SK-N-MC (cell line): ENCODE data around the gene RNPC3.
A peak's percentile ranks its signal among the peaks of the same experiment; 100 is the strongest.

Experiments
- DNase-seq: peaks from one replicate; pipeline ENCODE4 v3.0.0-alpha.2; 2011; ENCODE audit warnings: low read depth, low spot score
- H3K27ac ChIP-seq: fragments of 200-600 bp; sonication (generic); 2 replicates; pipeline ENCODE4 v1.5.1; 2016; ENCODE audit warnings: mixed run types
- H3K36me3 ChIP-seq: fragments of 200-600 bp; sonication (generic); 2 replicates; pipeline ENCODE4 v1.6.1; 2017; ENCODE audit warnings: antibody characterized with exemption, low read length, mixed read lengths; ENCODE audit not compliant: insufficient read depth
- H3K4me3 ChIP-seq: fragments of 200-600 bp; sonication (generic); 2 replicates; pipeline ENCODE4 v1.5.1; 2016
- H3K9ac ChIP-seq: fragments of 200-600 bp; sonication (generic); 2 replicates; pipeline ENCODE4 v1.8.0; 2017; ENCODE audit warnings: mixed run types, mixed read lengths; ENCODE audit not compliant: insufficient read length
- H3K9me3 ChIP-seq: fragments of 200-600 bp; sonication (generic); 2 replicates; pipeline ENCODE4 v1.6.1; 2017; ENCODE audit warnings: low read depth, mild to moderate bottlenecking, antibody characterized with exemption, low read length, moderate library complexity, mixed read lengths
- EZH2 ChIP-seq: fragments of 200-600 bp; sonication (generic); IDR thresholded peaks from one replicate; pipeline ENCODE4 v1.6.1; 2017; ENCODE audit warnings: antibody characterized with exemption
- FOXP2 ChIP-seq: optimal IDR thresholded peaks from 2 replicates; pipeline ENCODE3; 2011; ENCODE audit warnings: mild to moderate bottlenecking, moderate library complexity; ENCODE audit not compliant: insufficient read depth; ENCODE audit errors: extremely low read length, control extremely low read depth
- POLR2AphosphoS5 ChIP-seq: IDR thresholded peaks from 2 replicates; pipeline ENCODE4 v1.6.1; 2012; ENCODE audit warnings: mild to moderate bottlenecking, low read depth, low read length, borderline replicate concordance

The RNPC3 gene

DNA sequence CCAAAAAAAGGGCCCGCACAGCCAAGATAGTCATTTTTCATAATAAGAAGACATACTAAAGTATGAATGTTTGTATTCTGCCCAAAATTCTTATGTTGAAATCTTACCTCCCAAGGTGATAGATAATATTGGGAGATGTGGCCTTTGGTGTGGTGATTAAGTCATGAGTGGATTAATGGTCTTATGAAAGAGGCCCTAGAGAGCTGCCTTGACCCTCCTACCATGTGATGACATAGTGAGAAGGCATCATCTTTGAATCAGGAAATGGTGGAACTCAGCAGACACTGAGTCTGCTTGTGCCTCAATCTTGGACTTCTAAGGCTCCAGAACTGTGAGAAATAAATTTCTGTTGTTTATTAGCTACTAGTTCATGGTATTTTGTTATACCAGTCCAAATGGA, 11.8 kb upstream of the RNPC3 start:
- Histone ChIP-seq H3K9me3 (no peaks in the 10 kb centered on the region), H3K27ac (no peak overlapping the region), H3K9ac (no peak overlapping the region), H3K36me3 (no peaks in the 10 kb centered on the region), H3K4me3 (no peak overlapping the region)
- TF ChIP-seq FOXP2 (no peak), EZH2 (no peak), POLR2AphosphoS5 (no peak)
- no peak for DNase-seq

DNA sequence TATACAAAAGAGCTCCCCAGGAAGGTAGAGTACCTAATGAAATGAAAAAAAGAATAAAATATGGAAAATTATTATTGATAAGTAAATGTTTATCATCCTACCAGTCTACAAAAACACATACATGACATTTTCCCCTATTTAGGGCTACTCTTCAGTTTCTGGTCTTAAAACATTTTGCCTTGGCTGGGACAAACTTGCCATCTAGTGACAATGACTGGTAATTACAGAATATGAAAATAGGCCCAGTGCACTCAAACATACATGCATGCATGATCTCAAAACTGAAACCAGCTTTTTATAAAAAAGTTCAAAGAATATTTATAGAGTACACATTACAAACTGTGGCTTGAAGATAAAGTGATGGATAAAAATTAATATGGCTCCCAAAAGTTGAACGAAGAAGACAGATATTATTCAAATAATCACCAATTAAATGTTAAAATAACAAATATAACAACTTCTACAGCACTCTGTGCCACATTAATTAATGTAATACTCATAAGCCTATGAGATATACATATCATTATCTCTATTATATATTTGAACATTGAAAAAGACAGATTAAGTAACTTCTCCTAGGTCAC, 10.5 kb upstream of the RNPC3 start:
- no peaks in the 10 kb centered on the region for H3K36me3 ChIP-seq
- H3K4me3 ChIP-seq = no peak overlapping the region
- H3K9ac ChIP-seq = no peak overlapping the region
- DNase-seq = peak; percentile 39
- H3K27ac ChIP-seq = no peak overlapping the region
- TF ChIP-seq EZH2 (no peak), POLR2AphosphoS5 (no peak), FOXP2 (no peak)
- H3K9me3 ChIP-seq = no peaks in the 10 kb centered on the region

DNA sequence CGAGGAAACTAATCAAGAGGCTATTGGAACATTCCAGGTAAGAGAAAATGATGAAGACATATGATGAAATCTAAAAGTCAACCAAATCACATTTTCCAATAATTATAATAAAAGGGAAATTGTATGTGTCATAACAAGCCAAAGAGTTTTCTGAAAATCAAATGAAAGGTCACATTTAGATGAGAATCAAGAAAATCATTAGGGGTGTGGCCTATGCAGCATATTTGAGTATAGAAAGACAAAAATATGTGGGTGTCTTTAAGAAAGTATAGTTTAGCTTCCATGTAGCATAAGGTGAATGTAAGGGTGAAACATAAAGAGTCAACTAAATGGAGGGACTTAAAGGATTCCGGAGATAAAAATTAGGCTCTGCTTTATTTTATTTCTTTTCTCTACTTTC, 9.2 kb upstream of the RNPC3 start:
- no peak for DNase-seq

DNA sequence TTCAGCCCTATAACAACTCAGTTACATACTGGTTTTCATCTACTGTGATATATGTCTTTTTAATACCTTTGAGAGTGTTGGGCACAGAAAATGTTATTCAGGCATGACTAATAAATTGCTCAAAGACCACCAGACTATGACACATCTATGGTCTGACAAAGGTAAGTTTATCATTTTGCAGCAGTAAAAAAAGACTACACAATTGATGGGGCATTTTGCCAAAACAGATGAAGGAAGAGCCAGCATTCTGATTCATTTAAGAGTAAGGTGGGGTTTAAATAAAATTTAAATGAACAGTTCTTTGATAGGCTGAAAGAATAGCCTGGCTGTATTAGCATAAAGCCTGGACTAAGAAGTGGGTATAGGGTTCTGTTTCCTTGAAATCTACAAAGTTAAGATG, 8.8 kb upstream of the RNPC3 start:
- TF ChIP-seq EZH2 (no peak), FOXP2 (no peak), POLR2AphosphoS5 (no peak)
- no peaks in the 10 kb centered on the region for H3K9me3 ChIP-seq
- no peak overlapping the region for H3K27ac ChIP-seq
- no peak overlapping the region for H3K9ac ChIP-seq
- no peak for DNase-seq
- H3K36me3 ChIP-seq = no peaks in the 10 kb centered on the region
- no peak overlapping the region for H3K4me3 ChIP-seq

More for the DNA sequence above, 9.2 kb upstream of the RNPC3 start:
- Histone ChIP-seq H3K9me3 (no peaks in the 10 kb centered on the region), H3K9ac (no peak overlapping the region), H3K4me3 (no peak overlapping the region), H3K27ac (no peak overlapping the region), H3K36me3 (no peaks in the 10 kb centered on the region)
- TF ChIP-seq EZH2 = no peak
- no peak for TF ChIP-seq FOXP2
- TF ChIP-seq POLR2AphosphoS5 = no peak

DNA sequence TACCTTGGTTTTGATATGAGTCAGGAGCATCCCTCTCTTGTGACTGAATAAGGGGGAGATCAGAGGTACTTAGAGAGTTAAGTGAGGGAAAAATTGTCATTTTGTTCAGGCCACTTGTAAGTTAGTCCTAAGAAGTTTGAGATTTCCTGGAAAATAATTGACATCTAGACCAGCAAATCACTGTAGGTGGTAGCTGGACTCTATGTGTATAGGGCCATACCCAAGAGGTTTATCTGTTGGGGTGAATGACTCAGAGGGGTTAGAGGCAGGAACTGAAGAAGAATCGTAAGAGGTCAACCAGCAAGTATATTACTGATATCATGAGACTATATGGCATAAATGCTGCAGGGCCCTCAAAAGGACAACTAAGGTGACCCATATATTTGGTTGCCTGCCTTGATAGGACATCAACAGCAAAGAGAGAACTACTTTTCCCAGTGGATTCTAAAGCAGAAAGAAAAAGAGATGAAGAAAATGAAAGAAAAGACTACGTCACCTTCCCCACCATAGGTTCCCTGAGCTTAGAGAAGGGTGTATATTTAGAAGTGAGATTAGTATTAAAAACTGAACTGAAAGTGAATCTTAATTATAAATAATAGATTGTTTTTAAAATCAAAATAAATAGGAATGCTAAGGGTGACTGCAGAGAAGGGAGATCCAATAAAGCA, 8.0 kb upstream of the RNPC3 start:
- H3K27ac ChIP-seq = no peak overlapping the region
- no peak for TF ChIP-seq EZH2
- TF ChIP-seq POLR2AphosphoS5 = no peak
- no peak for DNase-seq
- no peak overlapping the region for H3K9ac ChIP-seq
- H3K4me3 ChIP-seq = no peak overlapping the region
- no peaks in the 10 kb centered on the region for H3K9me3 ChIP-seq
- H3K36me3 ChIP-seq = no peaks in the 10 kb centered on the region

DNA sequence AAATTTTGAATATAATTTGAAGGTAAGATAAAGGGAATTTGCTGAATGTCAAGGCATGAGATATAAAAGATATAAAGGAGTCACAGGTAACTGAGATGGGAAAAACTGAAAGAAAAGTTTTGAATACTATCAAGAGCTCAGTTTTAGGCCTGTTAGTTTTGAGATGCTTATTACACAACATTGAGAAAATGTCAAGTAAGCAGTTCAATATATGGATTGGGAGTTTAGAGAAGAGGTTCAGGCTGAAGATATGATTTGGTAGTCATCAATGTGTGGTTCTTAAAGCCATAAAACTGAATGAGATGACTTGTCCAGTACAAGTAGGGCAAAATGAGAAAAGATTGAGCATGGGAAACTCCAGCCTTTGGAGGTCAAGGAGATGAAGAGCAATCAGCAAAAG, 4.7 kb upstream of the RNPC3 start:
- Histone ChIP-seq H3K36me3 (no peaks in the 10 kb centered on the region), H3K9ac (no peak overlapping the region), H3K9me3 (no peaks in the 10 kb centered on the region), H3K4me3 (no peak overlapping the region), H3K27ac (no peak overlapping the region)
- TF ChIP-seq FOXP2 = no peak
- no peak for TF ChIP-seq POLR2AphosphoS5
- no peak for TF ChIP-seq EZH2
- no peak for DNase-seq

DNA sequence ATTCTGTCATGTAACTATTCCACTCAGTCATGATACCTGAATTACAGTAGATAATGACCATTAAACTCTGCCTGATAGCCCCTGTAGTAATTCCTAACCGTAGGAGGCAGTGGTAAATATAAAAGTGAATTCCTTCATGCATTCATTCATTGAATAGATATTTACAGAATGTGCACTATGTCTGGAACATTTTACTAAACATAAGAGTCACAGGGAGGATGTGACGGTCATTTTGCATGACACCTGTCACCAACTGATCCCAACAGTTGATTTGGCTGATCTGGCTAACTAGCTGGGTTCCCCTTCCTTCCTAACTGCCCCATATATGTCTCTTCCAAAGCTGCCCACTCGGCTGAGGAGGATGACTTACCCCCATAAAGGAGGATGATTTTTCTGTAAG, 2.2 kb upstream of the RNPC3 start:
- peaks cover 8% of the 10 kb centered on the region for H3K36me3 ChIP-seq
- no peak for DNase-seq
- no peaks in the 10 kb centered on the region for H3K9me3 ChIP-seq
- no peak overlapping the region for H3K4me3 ChIP-seq
- no peak overlapping the region for H3K9ac ChIP-seq
- TF ChIP-seq FOXP2 (no peak), EZH2 (no peak), POLR2AphosphoS5 (no peak)
- no peak overlapping the region for H3K27ac ChIP-seq

DNA sequence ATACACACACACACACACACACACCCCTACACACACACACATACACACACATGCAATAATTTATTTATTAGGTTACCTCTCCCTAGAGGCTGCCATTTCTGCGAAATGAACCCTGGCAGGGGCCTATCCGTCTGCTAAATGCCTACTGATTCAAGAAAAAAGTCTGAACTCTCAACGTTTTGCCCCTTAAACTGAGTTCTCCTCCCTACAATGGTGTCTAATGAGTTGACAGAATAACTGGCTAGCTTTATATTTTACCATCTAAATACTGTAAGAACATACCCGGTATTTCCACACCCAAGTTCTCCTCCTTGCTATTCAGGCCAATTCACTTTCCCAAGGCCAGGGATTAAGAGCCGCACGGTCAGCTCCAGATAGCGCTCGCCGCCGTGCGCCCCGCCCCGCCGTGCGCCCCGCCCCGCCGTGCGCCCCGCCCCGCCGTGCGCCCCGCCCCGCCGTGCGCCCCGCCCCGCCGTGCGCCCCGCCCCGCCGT, 339 bp upstream of the RNPC3 start:
- peaks cover 24% of the 10 kb centered on the region for H3K36me3 ChIP-seq
- no peak overlapping the region for H3K27ac ChIP-seq
- H3K9me3 ChIP-seq = no peaks in the 10 kb centered on the region
- peak overlapping the region; percentile 80 for H3K4me3 ChIP-seq
- no peak for TF ChIP-seq POLR2AphosphoS5
- no peak for TF ChIP-seq FOXP2
- no peak for TF ChIP-seq EZH2
- DNase-seq = peak; percentile 10
- peak overlapping the region; percentile 61 for H3K9ac ChIP-seq

DNA sequence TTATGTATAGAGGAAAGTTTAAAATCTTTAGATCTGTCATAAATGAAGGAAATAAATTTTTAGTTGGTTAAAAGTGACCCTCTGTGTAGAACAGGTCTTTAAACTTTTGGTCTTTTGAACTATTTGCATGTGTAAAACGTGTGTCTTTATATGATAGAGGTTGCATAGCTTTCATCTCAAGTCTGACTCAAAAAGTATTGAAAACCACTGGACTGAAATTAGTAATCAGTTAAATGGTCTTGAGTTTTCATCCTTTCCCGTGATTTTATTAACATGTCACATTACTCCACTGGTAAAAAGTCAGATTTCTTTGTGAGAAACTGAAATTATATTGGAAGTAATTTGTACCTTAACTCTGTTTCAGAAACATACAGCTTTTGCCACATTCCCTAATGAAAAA, 1.8 kb downstream of the RNPC3 start:
- peak overlapping the region; percentile 93 for H3K4me3 ChIP-seq
- no peaks in the 10 kb centered on the region for H3K9me3 ChIP-seq
- DNase-seq = no peak
- peaks cover 42% of the 10 kb centered on the region for H3K36me3 ChIP-seq
- TF ChIP-seq FOXP2 = no peak
- no peak for TF ChIP-seq EZH2
- no peak for TF ChIP-seq POLR2AphosphoS5
- peak overlapping the region; percentile 96 for H3K9ac ChIP-seq
- no peak overlapping the region for H3K27ac ChIP-seq
